Heart right ventricle (tissue), 16 donors: Measurements from ENCODE around the gene FAM20A. TPM values are rescaled to one million over a fixed set of nuclear protein-coding genes. Genes with fewer than 3 reads are reported as not detected.

ENCODE experiments used
- ATAC-seq, 8 donors: fragments of 200-7000 bp; cut with Tn5 transposase; one replicate each; pipeline ENCODE4 v1.9.1; 2020; ENCODE audit warnings: mild to moderate bottlenecking in 8 of 8, moderate library complexity in 8 of 8, moderate number of reproducible peaks in 1 of 8
- DNase-seq, 2 donors: peaks; one replicate each; pipeline ENCODE4 v3.0.0-alpha.2; 2020
- H3K27ac ChIP-seq, 10 donors: fragments of 200-600 bp; sonication (generic) in 2 of 10; one replicate each; pipeline versions ENCODE4 v1.5.0 to v1.8.0; 2020 to 2022; ENCODE audit warnings: mild to moderate bottlenecking in 3 of 10
- H3K27me3 ChIP-seq, 7 donors: fragments of 200-600 bp; one replicate each; pipeline ENCODE4 v1.8.0; 2021 to 2022; ENCODE audit warnings: mild to moderate bottlenecking in 2 of 7
- H3K36me3 ChIP-seq, 9 donors: fragments of 200-600 bp; sonication (generic) in 1 of 9; one replicate each; pipeline versions ENCODE4 v1.5.0 to v1.8.0; 2020 to 2022; ENCODE audit warnings: mild to moderate bottlenecking in 2 of 9
- H3K4me1 ChIP-seq, 9 donors: fragments of 200-600 bp; sonication (generic) in 1 of 9; one replicate each; pipeline versions ENCODE4 v1.5.0 to v1.8.0; 2020 to 2022; ENCODE audit warnings: mild to moderate bottlenecking in 4 of 9
- H3K4me3 ChIP-seq, 10 donors: fragments of 200-600 bp; sonication (generic) in 2 of 10; one replicate each; pipeline versions ENCODE4 v1.5.0 to v1.8.0; 2020 to 2022; ENCODE audit warnings: mild to moderate bottlenecking in 7 of 10, moderate library complexity in 2 of 10
- H3K9me3 ChIP-seq, 11 donors: fragments of 200-600 bp in 10 of 11; sonication (generic) in 2 of 11; one replicate each; pipeline versions ENCODE4 v1.5.0 to v1.8.0; 2013 to 2022; ENCODE audit warnings: mild to moderate bottlenecking in 2 of 11, control low read depth in 1 of 11, moderate library complexity in 1 of 11
- CTCF ChIP-seq, 9 donors: fragments of 200-600 bp; sonication (generic) in 2 of 9; IDR thresholded peaks; one replicate each; pipeline versions ENCODE4 v1.5.0 to v1.8.0; 2021 to 2022; ENCODE audit warnings: antibody characterized with exemption in 9 of 9, mild to moderate bottlenecking in 5 of 9, moderate library complexity in 1 of 9
- WGBS, 2 donors: extraction: QIAGEN DNeasy Blood & Tissue Kit; methylation state at CpG; one replicate each; pipeline ENCODE4 v1.1.7; 2013; ENCODE audit warnings: inconsistent platforms in 1 of 2; 5-methylcytosine and 5-hydroxymethylcytosine counted together
- intact Hi-C, 10 donors: fragments of 100-400 bp; cut with DNase I; formaldehyde crosslinking; loops; one replicate each; pipeline versions ENCODE4 v1.11.1 to v1.14.2; 2022
- polyA plus RNA-seq, 2 donors: library from polyadenylated mRNA; stranded (reverse); fragments of 200-250 nt; gene quantifications; one replicate each; pipeline ENCODE4 v1.2.3, GENCODE V29; 2013
- total RNA-seq, 10 donors: library from RNA; stranded (reverse); fragmentation: NEBNext Ultra II Directional in 3 of 10; extraction: Animal tissue kit (Norgen Biotek cat#: 25700) in 3 of 10; gene quantifications; one replicate each; pipeline versions ENCODE4 v1.2.1 to v1.2.4, GENCODE V29; 2021 to 2023
- donor health status: Arrhythmogenic right ventricular cardiomyopathy.
- donor health status: ischemic (EF 13 %, LVEDD 7.1; RV severe dilation, severe dysfunction).
- donor health status: healthy with polysubstance abuse.
- donor health status: DM: no; HTN: yes; CAD: no.
- donor health status: DM: no; HTN: no; CAD: no.
- donor health status: ischemic (EF 25% LVEDD 6.9; RV normal size, moderate dysfunction).
- donor health status: ischemic (EF 25% LVEDD 5.7; RV mildly dilated, moderate dysfunction).
- donor health status: healthy.
- donor health status: DM: yes; HTN: yes; CAD: no.
- donor health status: Ischemic cardiomyopathy.
- donor health status: ischemic (EF 35%, LVEDD 5.7; RV mildly dilated, moderate dysfunction).
- donor health status: nonischemic (EF 11% LVEDD 7.7; RV severe dilation, severe dysfunction).
- donor health status: DM: yes; HTN: yes; CAD: no.
- donor health status: PGD.
- donor health status: ischemic (EF 29% LVEDD 5.4; RV normal size, mild dysfunction).
- donor health status: nonischemic (EF 23%, LVEDD 6.1; RV moderate dilation, normal function).

Gene FAM20A
- total and polyA plus RNA-seq, 12 donors = 3.1 to 18.1 (median 7.7) TPM

- TF ChIP-seq CTCF (IDR thresholded peaks at IDR 0.05) = no peak
- ATAC-seq (peak in 2 of 8 donors; percentile 14 to 16), DNase-seq (peak; percentile 56 to 69)
- Histone ChIP-seq H3K27me3 (no peaks in the 10 kb centered on the region), H3K9me3 (no peaks in the 10 kb centered on the region), H3K4me1 (peaks cover 2 to 52% (median 27%) of the 10 kb centered on the region in 9 donors), H3K36me3 (no peaks in the 10 kb centered on the region), H3K27ac (peak overlapping the region in 8 of 10 donors; percentile 40 to 100 (median 100)), H3K4me3 (no peak overlapping the region)
- intact Hi-C loops = loop anchor here in 6 of 10 donors (5.0 kb wide), 3 partner anchors 37 to 52 kb away; partner anchors contain the start of gene WIPI1 (in 1 of the 6)
- 60% methylated on average over 9 of the region's 9 CpGs for WGBS, 2 donors
Observed at GRCh38 chr17:68509141-68510057, 91.8 kb downstream of the FAM20A start.

GRCh38 chr17:68507576-68507975 lies 93.6 kb downstream of the FAM20A start:
- H3K36me3 ChIP-seq = no peaks in the 10 kb centered on the region
- no peak for DNase-seq
- ATAC-seq = no peak
- H3K27me3 ChIP-seq = no peaks in the 10 kb centered on the region
- no peak overlapping the region for H3K27ac ChIP-seq
- 87 to 89% methylated on average over 3 of the region's 3 CpGs for WGBS, 2 donors
- no peak for TF ChIP-seq CTCF (IDR thresholded peaks at IDR 0.05)
- H3K4me3 ChIP-seq = no peak overlapping the region
- no peaks in the 10 kb centered on the region for H3K9me3 ChIP-seq
- H3K4me1 ChIP-seq = peaks cover 0 to 45% (median 20%) of the 10 kb centered on the region in 9 donors
- intact Hi-C loops = no loop called here

GRCh38 chr17:68505951-68506350 lies 95.2 kb downstream of the FAM20A start:
- no peak for TF ChIP-seq CTCF (IDR thresholded peaks at IDR 0.05)
- H3K9me3 ChIP-seq = no peaks in the 10 kb centered on the region
- intact Hi-C loops = no loop called here
- H3K4me1 ChIP-seq = peaks cover 0 to 39% (median 14%) of the 10 kb centered on the region in 9 donors
- 91 to 100% methylated on average over 1 of the region's 1 CpG for WGBS, 2 donors
- no peaks in the 10 kb centered on the region for H3K36me3 ChIP-seq
- ATAC-seq (no peak), DNase-seq (no peak)
- no peaks in the 10 kb centered on the region for H3K27me3 ChIP-seq
- no peak overlapping the region for H3K27ac ChIP-seq
- no peak overlapping the region for H3K4me3 ChIP-seq

GRCh38 chr17:68501074-68501473 lies 100.1 kb downstream of the FAM20A start:
- intact Hi-C loops = no loop called here
- no peak overlapping the region for H3K4me3 ChIP-seq
- H3K27ac ChIP-seq = no peak overlapping the region
- peaks cover 0 to 29% (median 12%) of the 10 kb centered on the region in 9 donors for H3K4me1 ChIP-seq
- ATAC-seq = no peak
- 69 to 75% methylated on average over 3 of the region's 3 CpGs for WGBS, 2 donors
- no peak for DNase-seq
- H3K27me3 ChIP-seq = no peaks in the 10 kb centered on the region
- TF ChIP-seq CTCF (IDR thresholded peaks at IDR 0.05) = no peak
- H3K36me3 ChIP-seq = no peaks in the 10 kb centered on the region
- H3K9me3 ChIP-seq = no peaks in the 10 kb centered on the region
